HCT116 (cell line): ENCODE measurements around the gene CBLC. TPM values are rescaled to one million over a fixed set of nuclear protein-coding genes. Genes with fewer than 3 reads are reported as not detected.
A peak's percentile ranks its signal among the peaks of the same experiment; 100 is the strongest.

Experiments used
- ATAC-seq: fragments of 200-7000 bp; cut with Tn5 transposase; 2 replicates; pipeline ENCODE4 v1.9.1; 2020; ENCODE audit warnings: mild to moderate bottlenecking, moderate library complexity
- BruUV-seq: library from RNA; stranded (reverse); fragments of 400-500 nt; replicated peaks from 2 replicates; lab custom pipeline; 2021; lab: Mats Ljungman, UMichigan
- CTCF ChIA-PET: fragments of 300-600 bp; sonication (Branson Sonifier 250); formaldehyde crosslinking; loops from one replicate; lab custom pipeline; 2021; ENCODE audit warnings: antibody characterized with exemption; lab: Charles Lee
- POLR2A ChIA-PET: fragments of 300-600, 350-600 bp; sonication (Branson Sonifier 250); formaldehyde crosslinking; loops from one replicate; lab custom pipeline; 2021; ENCODE audit warnings: antibody characterized with exemption; lab: Charles Lee
- RAD21 ChIA-PET, 2 experiments: fragments of 300-600 bp; sonication (Branson Sonifier 250); formaldehyde crosslinking; loops; one replicate each; lab custom pipeline; 2023; ENCODE audit warnings: low total read pairs in 2 of 2; ENCODE audit not compliant: uncharacterized antibody in 2 of 2, unreplicated experiment in 2 of 2, low non-redundant PET in 1 of 2; lab: Charles Lee
- DNase-seq: peaks from one replicate; pipeline ENCODE4 v3.0.0-alpha.2; 2010; ENCODE audit warnings: low read depth, low spot score
- H2AFZ ChIP-seq: fragments of 200-600 bp; shearing (Covaris generic), sonication (generic); 2 replicates; pipeline ENCODE4 v1.6.1; 2017; ENCODE audit warnings: low read depth, mixed run types, mixed read lengths, antibody characterized with exemption, low read length; ENCODE audit not compliant: poor library complexity, severe bottlenecking
- H3K27ac ChIP-seq: 2 replicates; pipeline ENCODE4 v1.5.1; 2012; ENCODE audit warnings: low read depth, low read length
- H3K27me3 ChIP-seq: fragments of 200-600 bp; sonication (generic); 2 replicates; pipeline ENCODE4 v1.6.1; 2016; ENCODE audit warnings: mixed run types, low read length, mixed read lengths; ENCODE audit not compliant: insufficient read depth
- H3K36me3 ChIP-seq, 2 experiments: fragments of 200-500 bp in 1 of 2; fragments of 200-600 bp in 1 of 2; sonication (Bioruptor generic) in 1 of 2; sonication (generic) in 1 of 2; 2 replicates each; pipeline versions ENCODE4 v1.5.1 to v1.6.1; 2014 to 2016; ENCODE audit warnings: low read length in 2 of 2, inconsistent platforms in 1 of 2, mixed read lengths in 1 of 2, mixed run types in 1 of 2; ENCODE audit not compliant: insufficient read depth in 2 of 2, control insufficient read depth in 1 of 2
- H3K4me1 ChIP-seq, 2 experiments: fragments of 200-600 bp in 1 of 2; sonication (generic) in 1 of 2; 2 replicates each; pipeline versions ENCODE4 v1.5.1 to v1.6.1; 2012 to 2017; ENCODE audit warnings: low read length in 2 of 2, inconsistent platforms in 1 of 2, mild to moderate bottlenecking in 1 of 2, mixed read lengths in 1 of 2, mixed run types in 1 of 2, moderate library complexity in 1 of 2; ENCODE audit not compliant: insufficient read depth in 2 of 2, control insufficient read depth in 1 of 2
- H3K4me2 ChIP-seq: fragments of 200-600 bp; sonication (generic); 2 replicates; pipeline ENCODE4 v1.6.1; 2017; ENCODE audit warnings: mixed run types, low read length, mixed read lengths
- H3K4me3 ChIP-seq, 2 experiments: fragments of 200-600 bp in 1 of 2; sonication (generic) in 1 of 2; replicated peaks in 1 of 2; 2 replicates each; pipeline ENCODE4 v1.5.1; 2011 to 2016; ENCODE audit warnings: low read length in 2 of 2, control low read depth in 1 of 2, low read depth in 1 of 2, mild to moderate bottlenecking in 1 of 2, mixed read lengths in 1 of 2, mixed run types in 1 of 2
- H3K79me2 ChIP-seq: fragments of 200-600 bp; sonication (generic); 2 replicates; pipeline ENCODE4 v1.6.1; 2017; ENCODE audit warnings: mild to moderate bottlenecking, mixed run types, low read length, moderate library complexity, mixed read lengths; ENCODE audit not compliant: insufficient read depth
- H3K9ac ChIP-seq: fragments of 200-600 bp; sonication (generic); 2 replicates; pipeline ENCODE4 v1.6.1; 2016; ENCODE audit warnings: low read length, mixed read lengths
- H3K9me2 ChIP-seq: fragments of 200-600 bp; sonication (generic), shearing (Covaris generic); 2 replicates; pipeline ENCODE4 v1.6.1; 2017; ENCODE audit warnings: mixed run types, mild to moderate bottlenecking, moderate library complexity; ENCODE audit not compliant: insufficient read depth
- H3K9me3 ChIP-seq, 2 experiments: fragments of 200-500 bp in 1 of 2; fragments of 200-600 bp in 1 of 2; sonication (Bioruptor generic) in 1 of 2; sonication (generic) in 1 of 2; 2 replicates each; pipeline ENCODE4 v1.6.1; 2014 to 2017; ENCODE audit warnings: low read length in 2 of 2, mixed read lengths in 2 of 2, inconsistent platforms in 1 of 2, low read depth in 1 of 2, mild to moderate bottlenecking in 1 of 2, mixed run types in 1 of 2, moderate library complexity in 1 of 2; ENCODE audit not compliant: control insufficient read depth in 1 of 2, insufficient read depth in 1 of 2
- H4K20me1 ChIP-seq: fragments of 200-600 bp; sonication (generic), shearing (Covaris generic); 2 replicates; pipeline ENCODE4 v1.6.1; 2017; ENCODE audit warnings: mixed run types, mild to moderate bottlenecking, moderate library complexity; ENCODE audit not compliant: insufficient read depth
- EZH2 ChIP-seq: fragments of 200-600 bp; sonication (generic); IDR thresholded peaks from 2 replicates; pipeline ENCODE4 v1.6.1; 2017; ENCODE audit warnings: antibody characterized with exemption, mixed run types
- JUND ChIP-seq: IDR thresholded peaks from 2 replicates; pipeline ENCODE4 v1.6.1; 2012
- POLR2AphosphoS5 ChIP-seq: IDR thresholded peaks from 2 replicates; pipeline ENCODE4 v1.6.1; 2011; ENCODE audit warnings: mild to moderate bottlenecking, low read depth, low read length, moderate library complexity
- SP1 ChIP-seq: IDR thresholded peaks from 2 replicates; pipeline ENCODE4 v1.6.1; 2012; ENCODE audit warnings: low read depth
- ZNF274 ChIP-seq: fragments of 200-500 bp; sonication (Bioruptor generic); IDR thresholded peaks from 2 replicates; pipeline ENCODE4 v1.6.1; 2014; ENCODE audit warnings: mild to moderate bottlenecking, low read depth, low read length, inconsistent platforms
- intact Hi-C: fragments of 100-400 bp; cut with micrococcal nuclease; formaldehyde crosslinking; loops from 2 replicates; pipeline ENCODE4 v1.10.0; 2022
- total RNA-seq: library from RNA; stranded (reverse); gene quantifications from one replicate; pipeline ENCODE4 v1.2.1, GENCODE V29; 2021; ENCODE audit not compliant: unreplicated experiment
- TF ChIP-seq, protein P1 (sequence below): IDR thresholded peaks from 2 replicates; pipeline ENCODE4 v1.6.1; 2011; ENCODE audit warnings: mild to moderate bottlenecking, low read length, moderate library complexity; ENCODE audit not compliant: insufficient replicate concordance; ENCODE audit errors: extremely low read depth
- TF ChIP-seq, protein P2 (sequence below): IDR thresholded peaks from 2 replicates; pipeline ENCODE4 v1.6.1; 2012; ENCODE audit warnings: low read depth

CBLC gene
- total RNA-seq, 1 experiment from 2014 or later, result 54.3 TPM

DNA sequence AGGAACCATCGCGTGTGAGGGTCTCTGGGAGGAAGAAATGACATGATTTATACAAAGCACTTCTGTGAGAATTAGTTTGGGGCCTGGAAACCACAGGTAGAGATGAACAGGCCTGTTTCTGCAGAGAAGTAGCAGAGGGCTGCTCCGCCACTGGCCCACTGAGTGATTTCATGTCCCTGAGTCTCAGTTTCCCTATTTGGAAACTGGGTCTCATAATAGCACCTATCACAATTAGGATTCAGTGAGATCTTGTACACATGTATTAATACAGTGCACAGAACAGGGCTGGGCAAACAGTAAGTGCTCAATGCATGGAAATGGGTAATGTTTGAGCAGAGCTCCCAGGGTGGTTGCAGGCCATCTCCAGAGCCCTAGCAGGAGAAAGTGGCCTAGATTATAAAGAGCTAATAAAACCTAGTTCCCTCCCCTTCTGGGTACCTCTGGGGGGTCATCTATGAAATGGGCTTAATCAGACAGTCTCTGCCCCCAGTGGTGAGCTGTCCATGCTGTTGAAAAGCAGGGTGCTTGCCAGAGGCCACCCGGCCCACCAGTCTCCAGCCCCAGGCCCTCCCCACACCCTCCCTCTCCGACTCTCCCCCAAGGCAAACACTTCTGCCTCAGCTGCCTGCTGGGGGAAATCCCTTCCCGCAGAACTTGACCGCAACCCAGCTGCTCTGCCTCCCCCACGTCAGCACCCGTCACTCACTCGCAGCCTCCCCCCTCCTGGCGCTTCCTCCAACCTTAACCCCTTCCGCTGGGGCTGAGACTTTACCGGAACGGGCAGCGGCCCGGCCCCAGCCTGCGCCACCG, 24.7 kb upstream of the CBLC start (continued):
- TF ChIP-seq, protein P1, sequence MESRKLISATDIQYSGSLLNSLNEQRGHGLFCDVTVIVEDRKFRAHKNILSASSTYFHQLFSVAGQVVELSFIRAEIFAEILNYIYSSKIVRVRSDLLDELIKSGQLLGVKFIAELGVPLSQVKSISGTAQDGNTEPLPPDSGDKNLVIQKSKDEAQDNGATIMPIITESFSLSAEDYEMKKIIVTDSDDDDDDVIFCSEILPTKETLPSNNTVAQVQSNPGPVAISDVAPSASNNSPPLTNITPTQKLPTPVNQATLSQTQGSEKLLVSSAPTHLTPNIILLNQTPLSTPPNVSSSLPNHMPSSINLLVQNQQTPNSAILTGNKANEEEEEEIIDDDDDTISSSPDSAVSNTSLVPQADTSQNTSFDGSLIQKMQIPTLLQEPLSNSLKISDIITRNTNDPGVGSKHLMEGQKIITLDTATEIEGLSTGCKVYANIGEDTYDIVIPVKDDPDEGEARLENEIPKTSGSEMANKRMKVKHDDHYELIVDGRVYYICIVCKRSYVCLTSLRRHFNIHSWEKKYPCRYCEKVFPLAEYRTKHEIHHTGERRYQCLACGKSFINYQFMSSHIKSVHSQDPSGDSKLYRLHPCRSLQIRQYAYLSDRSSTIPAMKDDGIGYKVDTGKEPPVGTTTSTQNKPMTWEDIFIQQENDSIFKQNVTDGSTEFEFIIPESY, result no peak

DNA sequence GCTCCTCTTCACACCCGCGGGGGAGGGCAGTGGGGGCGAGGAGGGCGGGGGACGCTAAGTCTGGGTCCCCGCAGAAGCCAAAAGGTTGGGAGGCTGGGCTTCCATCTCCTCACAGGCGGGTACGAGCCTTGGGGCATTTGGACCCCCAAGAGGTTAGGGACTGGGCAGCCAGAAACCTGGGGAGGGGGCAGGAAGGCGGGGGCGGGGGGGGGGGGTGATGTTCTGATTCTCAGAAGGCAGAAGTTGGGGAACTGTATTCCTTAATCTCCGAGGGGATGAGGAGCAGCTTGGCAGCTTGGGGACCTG, 24.1 kb upstream of the CBLC start:
- no peak overlapping the region for H2AFZ ChIP-seq

More for the DNA sequence above, 24.1 kb upstream of the CBLC start:
- H3K4me2 ChIP-seq, result peak overlapping the region; percentile 98
- TF ChIP-seq POLR2AphosphoS5 (no peak), JUND (no peak), EZH2 (no peak), SP1 (no peak), ZNF274 (no peak)
- TF ChIP-seq, protein P2, sequence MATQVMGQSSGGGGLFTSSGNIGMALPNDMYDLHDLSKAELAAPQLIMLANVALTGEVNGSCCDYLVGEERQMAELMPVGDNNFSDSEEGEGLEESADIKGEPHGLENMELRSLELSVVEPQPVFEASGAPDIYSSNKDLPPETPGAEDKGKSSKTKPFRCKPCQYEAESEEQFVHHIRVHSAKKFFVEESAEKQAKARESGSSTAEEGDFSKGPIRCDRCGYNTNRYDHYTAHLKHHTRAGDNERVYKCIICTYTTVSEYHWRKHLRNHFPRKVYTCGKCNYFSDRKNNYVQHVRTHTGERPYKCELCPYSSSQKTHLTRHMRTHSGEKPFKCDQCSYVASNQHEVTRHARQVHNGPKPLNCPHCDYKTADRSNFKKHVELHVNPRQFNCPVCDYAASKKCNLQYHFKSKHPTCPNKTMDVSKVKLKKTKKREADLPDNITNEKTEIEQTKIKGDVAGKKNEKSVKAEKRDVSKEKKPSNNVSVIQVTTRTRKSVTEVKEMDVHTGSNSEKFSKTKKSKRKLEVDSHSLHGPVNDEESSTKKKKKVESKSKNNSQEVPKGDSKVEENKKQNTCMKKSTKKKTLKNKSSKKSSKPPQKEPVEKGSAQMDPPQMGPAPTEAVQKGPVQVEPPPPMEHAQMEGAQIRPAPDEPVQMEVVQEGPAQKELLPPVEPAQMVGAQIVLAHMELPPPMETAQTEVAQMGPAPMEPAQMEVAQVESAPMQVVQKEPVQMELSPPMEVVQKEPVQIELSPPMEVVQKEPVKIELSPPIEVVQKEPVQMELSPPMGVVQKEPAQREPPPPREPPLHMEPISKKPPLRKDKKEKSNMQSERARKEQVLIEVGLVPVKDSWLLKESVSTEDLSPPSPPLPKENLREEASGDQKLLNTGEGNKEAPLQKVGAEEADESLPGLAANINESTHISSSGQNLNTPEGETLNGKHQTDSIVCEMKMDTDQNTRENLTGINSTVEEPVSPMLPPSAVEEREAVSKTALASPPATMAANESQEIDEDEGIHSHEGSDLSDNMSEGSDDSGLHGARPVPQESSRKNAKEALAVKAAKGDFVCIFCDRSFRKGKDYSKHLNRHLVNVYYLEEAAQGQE, result no peak
- TF ChIP-seq, all 23 proteins: peak for 0
- Histone ChIP-seq H3K4me3 (peak overlapping the region; percentile 50 to 70), H3K9me3 (no peaks in the 10 kb centered on the region), H3K9me2 (no peaks in the 10 kb centered on the region), H3K27ac (peak overlapping the region; percentile 95), H4K20me1 (no peaks in the 10 kb centered on the region), H3K27me3 (no peaks in the 10 kb centered on the region), H3K36me3 (peaks cover 4 to 9% of the 10 kb centered on the region in 2 experiments; a peak in 3 of 4 replicates), H3K9ac (peak overlapping the region; percentile 82), H3K79me2 (peaks cover 30% of the 10 kb centered on the region), H3K4me1 (peaks cover 34 to 66% of the 10 kb centered on the region in 2 experiments)
- no peak for DNase-seq
- ChIA-PET RAD21 (interaction anchor here (0.8 to 2.3 kb wide), 4 partner anchors 11 to 29 kb away, joined by 3 to 12 read pairs (median 6); no protein-coding TSS in a partner anchor), CTCF (interaction anchor here (1.3 to 3.2 kb wide), 3 partner anchors 18 to 30 kb away, joined by 4 to 20 read pairs (median 6); no protein-coding TSS in a partner anchor), POLR2A (interaction anchor here (1.0 to 2.8 kb wide), 5 partner anchors 10 to 30 kb away, joined by 3 to 36 read pairs (median 5); no protein-coding TSS in a partner anchor)
- BruUV-seq, result no TSS peak
- no peak for ATAC-seq
- intact Hi-C loops, result no loop called here
